GM12892 (cell line): ENCODE measurements around the gene OGDH.

Source experiments
- DNase-seq: peaks from one replicate; pipeline ENCODE4 v3.0.0; 2011; ENCODE audit not compliant: insufficient read length
- FAIRE-seq: peaks from 2 replicates; lab custom pipeline; 2011; peaks lifted over from hg19 to GRCh38; lab: Jason Lieb, UNC
- POLR2A ChIP-seq: IDR thresholded peaks from 2 replicates; pipeline ENCODE4 v1.6.1; 2011; ENCODE audit warnings: low read depth, low read length, control low read depth
- POLR2AphosphoS5 ChIP-seq: IDR thresholded peaks from 2 replicates; pipeline ENCODE4 v1.6.1; 2011; ENCODE audit warnings: low read depth, low read length, control low read depth
- TAF1 ChIP-seq: IDR thresholded peaks from 2 replicates; pipeline ENCODE4 v1.6.1; 2011; ENCODE audit warnings: low read depth, mild to moderate bottlenecking, control low read depth, low read length, borderline replicate concordance

The OGDH gene

DNA sequence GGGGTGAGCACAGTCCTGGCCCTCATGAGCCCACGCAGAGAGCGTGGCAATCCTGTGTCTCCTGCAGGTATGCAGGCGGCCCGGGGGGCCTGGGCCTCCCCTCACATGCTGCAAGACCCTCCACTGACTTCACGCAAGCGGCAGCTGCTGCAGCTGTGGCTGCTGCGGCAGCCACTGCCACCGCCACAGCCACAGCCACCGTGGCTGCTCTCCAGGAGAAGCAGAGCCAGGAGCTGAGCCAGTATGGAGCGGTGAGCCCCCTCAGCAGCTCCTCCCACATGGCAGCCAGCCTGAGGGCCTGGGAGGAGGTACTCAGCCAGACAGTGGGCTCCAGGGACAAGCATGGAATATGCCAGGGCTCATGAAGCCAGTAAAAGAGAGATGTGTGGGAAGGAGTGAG, 150.9 kb downstream of the OGDH start:
- DNase-seq, result no peak
- TF ChIP-seq POLR2A (no peak), TAF1 (no peak), POLR2AphosphoS5 (no peak)
- no peak for FAIRE-seq

DNA sequence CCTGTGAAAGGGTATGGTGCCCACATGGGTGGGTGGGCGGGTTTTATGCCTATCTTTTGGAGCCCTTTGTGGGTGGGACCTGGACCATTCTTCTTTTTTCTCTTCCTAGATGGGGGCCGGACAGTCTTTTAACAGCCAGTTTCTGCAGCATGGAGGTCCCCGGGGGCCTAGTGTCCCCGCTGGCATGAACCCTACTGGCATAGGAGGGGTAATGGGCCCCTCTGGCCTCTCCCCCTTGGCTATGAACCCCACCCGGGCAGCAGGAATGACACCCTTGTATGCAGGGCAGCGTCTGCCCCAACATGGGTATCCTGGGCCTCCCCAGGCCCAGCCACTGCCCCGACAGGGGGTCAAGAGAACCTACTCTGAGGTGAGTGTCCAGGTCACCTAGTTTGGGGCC, 151.3 kb downstream of the OGDH start:
- TF ChIP-seq TAF1 (no peak), POLR2AphosphoS5 (no peak), POLR2A (no peak)
- FAIRE-seq (no peak), DNase-seq (no peak)
